GM12878 (cell line): Measurements from ENCODE around the gene CSNK2A1.
"Not testable (repeated sequence)": the region's sequence is repeated elsewhere in the genome, so short reads cannot be mapped to it uniquely, and the experiment has no call there.

Experiments
- CREM ChIP-seq: IDR thresholded peaks from 2 replicates; pipeline ENCODE4 v1.6.1; 2014; ENCODE audit warnings: antibody characterized with exemption, low read depth
- EP300 ChIP-seq, 2 experiments: fragments of 150-350 bp in 1 of 2; IDR thresholded peaks; 2 replicates each; pipeline ENCODE4 v1.6.1; 2011 to 2012; ENCODE audit warnings: low read depth in 2 of 2, low read length in 2 of 2, borderline replicate concordance in 1 of 2, improper control_type of control experiment in 1 of 2, inconsistent platforms in 1 of 2; ENCODE audit not compliant: control insufficient read depth in 1 of 2
- FOXK2 ChIP-seq: fragments of 450-650 bp; IDR thresholded peaks from 2 replicates; pipeline ENCODE4 v1.6.1; 2017; ENCODE audit warnings: mild to moderate bottlenecking, moderate library complexity
- IKZF1 ChIP-seq: fragments of 450-650 bp; conservative IDR thresholded peaks from 2 replicates; pipeline ENCODE4 v1.6.1; 2017; ENCODE audit warnings: antibody characterized with exemption, mild to moderate bottlenecking
- KDM1A ChIP-seq: fragments of 200-600 bp; sonication (generic); IDR thresholded peaks from 2 replicates; pipeline ENCODE4 v1.6.1; 2016; ENCODE audit warnings: borderline replicate concordance
- LARP7 ChIP-seq: fragments of 450-650 bp; IDR thresholded peaks from 2 replicates; pipeline ENCODE4 v1.6.1; 2017; ENCODE audit warnings: mild to moderate bottlenecking
- POLR2A ChIP-seq: IDR thresholded peaks from 2 replicates; pipeline ENCODE4 v1.6.1; 2011; ENCODE audit warnings: low read depth, mild to moderate bottlenecking, low read length
- POU2F2 ChIP-seq: IDR thresholded peaks from 3 replicates; pipeline ENCODE4 v1.6.1; 2011; ENCODE audit warnings: low read depth, mild to moderate bottlenecking, low read length, borderline replicate concordance
- SREBF2 ChIP-seq: IDR thresholded peaks from 2 replicates; pipeline ENCODE4 v1.6.1; 2012; ENCODE audit warnings: mild to moderate bottlenecking, low read length
- TF ChIP-seq, protein P1 (sequence below), 3 experiments: IDR thresholded peaks in 2 of 3; conservative IDR thresholded peaks in 1 of 3; 2 replicates each; pipeline ENCODE4 v1.5.1; 2011; ENCODE audit warnings: low read depth in 3 of 3, low read length in 3 of 3, mild to moderate bottlenecking in 3 of 3, control low read depth in 2 of 3, moderate library complexity in 2 of 3, inconsistent platforms in 1 of 3, mixed read lengths in 1 of 3; ENCODE audit not compliant: control insufficient read depth in 2 of 3, insufficient read depth in 1 of 3; ENCODE audit errors: extremely low read depth in 1 of 3
- TF ChIP-seq, protein P2 (sequence below): IDR thresholded peaks from 2 replicates; pipeline ENCODE4 v1.6.1; 2011; ENCODE audit warnings: low read depth, low read length, improper control_type of control experiment, borderline replicate concordance

DNA sequence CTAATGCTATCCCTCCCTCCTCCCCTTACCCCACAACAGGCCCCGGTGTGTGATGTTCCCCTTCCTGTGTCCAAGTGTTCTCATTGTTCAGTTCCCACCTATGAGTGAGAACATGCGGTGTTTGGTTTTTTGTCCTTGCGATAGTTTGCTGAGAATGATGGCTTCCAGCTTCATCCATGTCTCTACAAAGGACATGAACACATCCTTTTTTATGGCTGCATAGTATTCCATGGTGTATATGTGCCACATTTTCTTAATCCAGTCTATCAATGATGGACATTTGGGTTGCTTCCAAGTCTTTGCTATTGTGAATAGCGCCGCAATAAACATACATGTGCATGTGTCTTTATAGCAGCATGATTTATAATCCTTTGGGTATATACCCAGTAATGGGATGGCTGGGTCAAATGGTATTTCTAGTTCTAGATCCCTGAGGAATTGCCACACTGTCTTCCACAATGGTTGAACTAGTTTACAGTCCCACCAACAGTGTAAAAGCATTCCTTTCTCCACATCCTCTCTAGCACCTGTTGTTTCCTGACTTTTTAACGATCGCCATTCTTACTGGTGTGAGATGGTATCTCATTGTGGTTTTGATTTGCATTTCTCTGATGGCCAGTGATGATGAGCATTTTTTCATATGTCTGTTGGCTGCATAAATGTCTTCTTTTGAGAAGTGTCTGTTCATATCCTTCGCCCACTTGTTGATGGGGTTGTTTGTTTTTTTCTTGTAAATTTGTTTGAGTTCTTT, 35.5 kb upstream of the CSNK2A1 start:
- TF ChIP-seq, protein P1, sequence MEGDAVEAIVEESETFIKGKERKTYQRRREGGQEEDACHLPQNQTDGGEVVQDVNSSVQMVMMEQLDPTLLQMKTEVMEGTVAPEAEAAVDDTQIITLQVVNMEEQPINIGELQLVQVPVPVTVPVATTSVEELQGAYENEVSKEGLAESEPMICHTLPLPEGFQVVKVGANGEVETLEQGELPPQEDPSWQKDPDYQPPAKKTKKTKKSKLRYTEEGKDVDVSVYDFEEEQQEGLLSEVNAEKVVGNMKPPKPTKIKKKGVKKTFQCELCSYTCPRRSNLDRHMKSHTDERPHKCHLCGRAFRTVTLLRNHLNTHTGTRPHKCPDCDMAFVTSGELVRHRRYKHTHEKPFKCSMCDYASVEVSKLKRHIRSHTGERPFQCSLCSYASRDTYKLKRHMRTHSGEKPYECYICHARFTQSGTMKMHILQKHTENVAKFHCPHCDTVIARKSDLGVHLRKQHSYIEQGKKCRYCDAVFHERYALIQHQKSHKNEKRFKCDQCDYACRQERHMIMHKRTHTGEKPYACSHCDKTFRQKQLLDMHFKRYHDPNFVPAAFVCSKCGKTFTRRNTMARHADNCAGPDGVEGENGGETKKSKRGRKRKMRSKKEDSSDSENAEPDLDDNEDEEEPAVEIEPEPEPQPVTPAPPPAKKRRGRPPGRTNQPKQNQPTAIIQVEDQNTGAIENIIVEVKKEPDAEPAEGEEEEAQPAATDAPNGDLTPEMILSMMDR (IDR thresholded peaks at IDR 0.05 in 2 of 3, conservative IDR thresholded peaks at IDR 0.05 in 1 of 3; ENCODE audit: control insufficient read depth in 2 of 3, extremely low read depth in 1 of 3, insufficient read depth in 1 of 3, low read depth in 3 of 3, low read length in 3 of 3) = not testable (repeated sequence)
- not testable (repeated sequence) for TF ChIP-seq SREBF2; POU2F2; LARP7; IKZF1; FOXK2; POLR2A; EP300 (IDR thresholded peaks at IDR 0.05; ENCODE audit: borderline replicate concordance in 1 of 2, control insufficient read depth in 1 of 2, low read depth in 2 of 2, low read length in 2 of 2); KDM1A; CREM
- TF ChIP-seq, protein P2, sequence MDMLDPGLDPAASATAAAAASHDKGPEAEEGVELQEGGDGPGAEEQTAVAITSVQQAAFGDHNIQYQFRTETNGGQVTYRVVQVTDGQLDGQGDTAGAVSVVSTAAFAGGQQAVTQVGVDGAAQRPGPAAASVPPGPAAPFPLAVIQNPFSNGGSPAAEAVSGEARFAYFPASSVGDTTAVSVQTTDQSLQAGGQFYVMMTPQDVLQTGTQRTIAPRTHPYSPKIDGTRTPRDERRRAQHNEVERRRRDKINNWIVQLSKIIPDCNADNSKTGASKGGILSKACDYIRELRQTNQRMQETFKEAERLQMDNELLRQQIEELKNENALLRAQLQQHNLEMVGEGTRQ = not testable (repeated sequence)
